Right lung (tissue), 5 donors: ENCODE data around the gene NASP. TPM values are rescaled to one million over a fixed set of nuclear protein-coding genes. Genes with fewer than 3 reads are reported as not detected.

Source experiments
- DNase-seq, 2 donors: peaks; one replicate each; pipeline ENCODE4 v3.0.0-alpha.2; 2013
- polyA plus RNA-seq, 5 donors: library from polyadenylated mRNA; unstranded; fragments of 120-200 nt; gene quantifications; one replicate each; pipeline versions ENCODE4 v1.2.1 to v1.2.3, GENCODE V29; 2013; ENCODE audit warnings: inconsistent platforms in 1 of 5, low replicate concordance in 1 of 5; ENCODE audit not compliant: insufficient read length in 5 of 5, insufficient read depth in 1 of 5

Gene NASP
- polyA plus RNA-seq, 5 donors = 270 to 425 (median 352) TPM

GRCh38 chr1:45658171-45658570, 74.3 kb downstream of the NASP start:
- DNase-seq = no peak

GRCh38 chr1:45659222-45659621, 75.4 kb downstream of the NASP start:
- no peak for DNase-seq

DNA sequence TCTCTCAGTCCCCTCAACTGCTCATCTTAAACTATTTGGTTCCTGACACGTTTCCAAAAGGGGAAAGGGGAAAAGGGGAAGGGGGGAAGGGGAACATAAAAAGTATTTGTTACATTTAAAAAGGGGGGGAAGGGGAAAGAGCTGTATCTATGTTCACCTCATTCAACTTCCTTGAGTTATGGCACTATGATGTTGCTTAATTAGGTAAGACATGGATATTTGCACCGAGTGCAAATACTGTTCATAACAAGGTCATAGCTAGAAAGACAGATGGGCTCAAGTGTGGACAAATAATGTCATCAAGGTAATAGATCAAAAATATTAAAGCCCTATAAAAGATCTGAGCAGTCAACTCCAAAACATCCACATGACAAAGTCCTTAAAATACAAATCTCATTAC, 76.5 kb downstream of the NASP start:
- DNase-seq = no peak

DNA sequence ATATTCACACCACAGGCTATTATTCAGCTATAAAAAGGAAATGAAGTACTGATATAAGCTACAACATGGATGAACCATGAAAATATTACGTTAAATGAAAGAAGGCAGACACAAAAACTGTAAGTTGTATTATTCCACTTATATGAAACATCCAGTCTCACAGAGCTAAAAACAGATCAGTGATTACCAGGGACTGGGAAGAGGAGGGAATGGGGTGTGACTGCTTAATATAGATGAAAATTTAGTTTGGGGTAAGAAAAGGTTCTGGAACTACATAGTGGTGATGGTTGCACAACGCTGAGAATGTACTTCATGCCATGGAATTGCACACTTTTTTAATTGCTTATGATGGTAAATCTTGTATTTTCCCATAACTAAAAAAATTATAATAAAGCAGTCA, 83.0 kb downstream of the NASP start:
- no peak for DNase-seq

DNA sequence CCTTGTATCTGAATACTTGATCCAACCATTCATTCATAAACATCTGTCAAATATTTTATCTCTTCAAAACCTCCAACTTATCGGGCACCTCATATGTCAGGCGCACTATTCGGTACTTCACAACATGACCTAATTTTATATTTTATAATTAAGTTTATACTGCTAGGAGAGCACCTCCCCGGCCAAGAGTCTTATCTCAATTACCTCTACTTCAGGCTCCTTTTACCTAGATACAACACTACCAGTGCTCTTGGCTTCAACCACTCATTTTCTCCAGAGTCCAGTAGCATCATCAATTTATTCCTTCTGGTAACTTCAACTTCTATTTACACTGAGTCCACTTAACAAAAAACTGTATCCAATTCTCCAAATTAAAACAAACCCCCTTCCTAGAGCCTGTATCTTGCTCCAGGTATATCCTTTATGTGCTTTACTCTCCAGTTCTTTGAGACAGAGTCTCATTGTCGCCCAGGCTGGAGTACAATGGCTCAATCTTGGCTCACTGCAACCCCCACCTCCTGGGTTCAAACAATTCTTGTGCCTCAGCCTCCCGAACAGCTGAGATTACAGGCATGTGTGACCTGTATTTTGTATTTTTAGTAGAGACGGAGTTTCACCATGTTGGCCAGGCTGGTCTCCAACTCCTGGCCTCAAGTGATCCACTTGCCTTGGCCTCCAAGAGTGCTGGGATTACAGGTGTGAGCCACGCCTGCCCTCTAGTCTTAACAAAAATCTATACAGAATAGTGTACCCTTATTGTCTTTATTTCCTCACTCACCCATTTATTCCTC, 83.7 kb downstream of the NASP start:
- no peak for DNase-seq

Other genes with a start within 250 kb of the NASP start
- 10 to 100 TPM; 12.4 to 13.7 (median 12.8) TPM for gene TOE1, start 243.9 kb upstream of the NASP start, polyA plus RNA-seq
- 10 to 100 TPM; 23.9 to 33.6 (median 32.3) TPM for gene MUTYH, start 243.6 kb upstream of the NASP start, polyA plus RNA-seq
- gene TESK2, start 92.9 kb upstream of the NASP start, polyA plus RNA-seq = 10 to 100 TPM in 1 of 5 donors, 1 to 10 TPM in 4; 8.6 to 10.7 (median 9.2) TPM
- 1 to 10 TPM; 1.6 to 6.3 (median 5.1) TPM for gene CCDC163, start 84.0 kb upstream of the NASP start, polyA plus RNA-seq
- gene MMACHC, start 83.7 kb upstream of the NASP start, polyA plus RNA-seq = 10 to 100 TPM in 4 of 5 donors, 1 to 10 TPM in 1; 9.3 to 10.9 (median 10.4) TPM
- 100 to 1,000 TPM; 220 to 266 (median 258) TPM for gene PRDX1, start 62.2 kb upstream of the NASP start, polyA plus RNA-seq
- gene AKR1A1, start 33.2 kb upstream of the NASP start, polyA plus RNA-seq = 100 to 1,000 TPM; 138 to 154 (median 142) TPM
- gene CCDC17, start 40.0 kb downstream of the NASP start, polyA plus RNA-seq = 10 to 100 TPM in 1 of 5 donors, 1 to 10 TPM in 4; 2.7 to 10.4 (median 8.7) TPM
- 100 to 1,000 TPM in 4 of 5 donors, 10 to 100 TPM in 1; 87.8 to 131 (median 118) TPM for gene GPBP1L1, start 102.5 kb downstream of the NASP start, polyA plus RNA-seq
- gene TMEM69, start 104.1 kb downstream of the NASP start, polyA plus RNA-seq = 10 to 100 TPM; 33.3 to 59.1 (median 49.6) TPM
- 10 to 100 TPM; 19.2 to 23.9 (median 22.9) TPM for gene IPP, start 166.6 kb downstream of the NASP start, polyA plus RNA-seq
- 10 to 100 TPM; 56.8 to 72.5 (median 62.2) TPM for gene MAST2, start 219.6 kb downstream of the NASP start, polyA plus RNA-seq